Heart right ventricle (tissue), 16 donors: ENCODE measurements around the gene MMP11. TPM values are rescaled to one million over a fixed set of nuclear protein-coding genes. Genes with fewer than 3 reads are reported as not detected.

Source experiments
- ATAC-seq, 8 donors: fragments of 200-7000 bp; cut with Tn5 transposase; one replicate each; pipeline ENCODE4 v1.9.1; 2020; ENCODE audit warnings: mild to moderate bottlenecking in 8 of 8, moderate library complexity in 8 of 8, moderate number of reproducible peaks in 1 of 8
- DNase-seq, 2 donors: peaks; one replicate each; pipeline ENCODE4 v3.0.0-alpha.2; 2020
- H3K27ac ChIP-seq, 10 donors: fragments of 200-600 bp; sonication (generic) in 2 of 10; one replicate each; pipeline versions ENCODE4 v1.5.0 to v1.8.0; 2020 to 2022; ENCODE audit warnings: mild to moderate bottlenecking in 3 of 10
- H3K27me3 ChIP-seq, 7 donors: fragments of 200-600 bp; one replicate each; pipeline ENCODE4 v1.8.0; 2021 to 2022; ENCODE audit warnings: mild to moderate bottlenecking in 2 of 7
- H3K36me3 ChIP-seq, 9 donors: fragments of 200-600 bp; sonication (generic) in 1 of 9; one replicate each; pipeline versions ENCODE4 v1.5.0 to v1.8.0; 2020 to 2022; ENCODE audit warnings: mild to moderate bottlenecking in 2 of 9
- H3K4me1 ChIP-seq, 9 donors: fragments of 200-600 bp; sonication (generic) in 1 of 9; one replicate each; pipeline versions ENCODE4 v1.5.0 to v1.8.0; 2020 to 2022; ENCODE audit warnings: mild to moderate bottlenecking in 4 of 9
- H3K4me3 ChIP-seq, 10 donors: fragments of 200-600 bp; sonication (generic) in 2 of 10; one replicate each; pipeline versions ENCODE4 v1.5.0 to v1.8.0; 2020 to 2022; ENCODE audit warnings: mild to moderate bottlenecking in 7 of 10, moderate library complexity in 2 of 10
- H3K9me3 ChIP-seq, 11 donors: fragments of 200-600 bp in 10 of 11; sonication (generic) in 2 of 11; one replicate each; pipeline versions ENCODE4 v1.5.0 to v1.8.0; 2013 to 2022; ENCODE audit warnings: mild to moderate bottlenecking in 2 of 11, control low read depth in 1 of 11, moderate library complexity in 1 of 11
- WGBS, 2 donors: extraction: QIAGEN DNeasy Blood & Tissue Kit; methylation state at CpG; one replicate each; pipeline ENCODE4 v1.1.7; 2013; ENCODE audit warnings: inconsistent platforms in 1 of 2; 5-methylcytosine and 5-hydroxymethylcytosine counted together
- intact Hi-C, 10 donors: fragments of 100-400 bp; cut with DNase I; formaldehyde crosslinking; loops; one replicate each; pipeline versions ENCODE4 v1.11.1 to v1.14.2; 2022
- polyA plus RNA-seq, 2 donors: library from polyadenylated mRNA; stranded (reverse); fragments of 200-250 nt; gene quantifications; one replicate each; pipeline ENCODE4 v1.2.3, GENCODE V29; 2013
- total RNA-seq, 10 donors: library from RNA; stranded (reverse); fragmentation: NEBNext Ultra II Directional in 3 of 10; extraction: Animal tissue kit (Norgen Biotek cat#: 25700) in 3 of 10; gene quantifications; one replicate each; pipeline versions ENCODE4 v1.2.1 to v1.2.4, GENCODE V29; 2021 to 2023
- TF ChIP-seq, protein P1 (sequence below), 9 donors: fragments of 200-600 bp; sonication (generic) in 2 of 9; IDR thresholded peaks; one replicate each; pipeline versions ENCODE4 v1.5.0 to v1.8.0; 2021 to 2022; ENCODE audit warnings: antibody characterized with exemption in 9 of 9, mild to moderate bottlenecking in 5 of 9, moderate library complexity in 1 of 9
- donor health status: Arrhythmogenic right ventricular cardiomyopathy.
- donor health status: ischemic (EF 13 %, LVEDD 7.1; RV severe dilation, severe dysfunction).
- donor health status: healthy with polysubstance abuse.
- donor health status: DM: no; HTN: yes; CAD: no.
- donor health status: DM: no; HTN: no; CAD: no.
- donor health status: ischemic (EF 25% LVEDD 6.9; RV normal size, moderate dysfunction).
- donor health status: ischemic (EF 25% LVEDD 5.7; RV mildly dilated, moderate dysfunction).
- donor health status: healthy.
- donor health status: DM: yes; HTN: yes; CAD: no.
- donor health status: Ischemic cardiomyopathy.
- donor health status: ischemic (EF 35%, LVEDD 5.7; RV mildly dilated, moderate dysfunction).
- donor health status: nonischemic (EF 11% LVEDD 7.7; RV severe dilation, severe dysfunction).
- donor health status: DM: yes; HTN: yes; CAD: no.
- donor health status: PGD.
- donor health status: ischemic (EF 29% LVEDD 5.4; RV normal size, mild dysfunction).
- donor health status: nonischemic (EF 23%, LVEDD 6.1; RV moderate dilation, normal function).

Gene MMP11
- total and polyA plus RNA-seq, 12 donors, result 3.5 to 23.4 (median 7.9) TPM

GRCh38 chr22:23796461-23796860 lies 23.8 kb downstream of the MMP11 start:
- H3K27me3 ChIP-seq, result no peaks in the 10 kb centered on the region
- H3K4me1 ChIP-seq, result peaks cover 0 to 11% (median 5%) of the 10 kb centered on the region in 9 donors
- no peak for ATAC-seq
- intact Hi-C loops, result no loop called here
- H3K27ac ChIP-seq, result no peak overlapping the region
- H3K9me3 ChIP-seq, result no peaks in the 10 kb centered on the region
- 61% methylated on average over 5 of the region's 5 CpGs for WGBS, 2 donors
- no peak overlapping the region for H3K4me3 ChIP-seq
- TF ChIP-seq, protein P1, sequence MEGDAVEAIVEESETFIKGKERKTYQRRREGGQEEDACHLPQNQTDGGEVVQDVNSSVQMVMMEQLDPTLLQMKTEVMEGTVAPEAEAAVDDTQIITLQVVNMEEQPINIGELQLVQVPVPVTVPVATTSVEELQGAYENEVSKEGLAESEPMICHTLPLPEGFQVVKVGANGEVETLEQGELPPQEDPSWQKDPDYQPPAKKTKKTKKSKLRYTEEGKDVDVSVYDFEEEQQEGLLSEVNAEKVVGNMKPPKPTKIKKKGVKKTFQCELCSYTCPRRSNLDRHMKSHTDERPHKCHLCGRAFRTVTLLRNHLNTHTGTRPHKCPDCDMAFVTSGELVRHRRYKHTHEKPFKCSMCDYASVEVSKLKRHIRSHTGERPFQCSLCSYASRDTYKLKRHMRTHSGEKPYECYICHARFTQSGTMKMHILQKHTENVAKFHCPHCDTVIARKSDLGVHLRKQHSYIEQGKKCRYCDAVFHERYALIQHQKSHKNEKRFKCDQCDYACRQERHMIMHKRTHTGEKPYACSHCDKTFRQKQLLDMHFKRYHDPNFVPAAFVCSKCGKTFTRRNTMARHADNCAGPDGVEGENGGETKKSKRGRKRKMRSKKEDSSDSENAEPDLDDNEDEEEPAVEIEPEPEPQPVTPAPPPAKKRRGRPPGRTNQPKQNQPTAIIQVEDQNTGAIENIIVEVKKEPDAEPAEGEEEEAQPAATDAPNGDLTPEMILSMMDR (IDR thresholded peaks at IDR 0.05), result no peak
- H3K36me3 ChIP-seq, result peaks cover 0 to 96% (median 46%) of the 10 kb centered on the region in 9 donors
- no peak for DNase-seq

DNA sequence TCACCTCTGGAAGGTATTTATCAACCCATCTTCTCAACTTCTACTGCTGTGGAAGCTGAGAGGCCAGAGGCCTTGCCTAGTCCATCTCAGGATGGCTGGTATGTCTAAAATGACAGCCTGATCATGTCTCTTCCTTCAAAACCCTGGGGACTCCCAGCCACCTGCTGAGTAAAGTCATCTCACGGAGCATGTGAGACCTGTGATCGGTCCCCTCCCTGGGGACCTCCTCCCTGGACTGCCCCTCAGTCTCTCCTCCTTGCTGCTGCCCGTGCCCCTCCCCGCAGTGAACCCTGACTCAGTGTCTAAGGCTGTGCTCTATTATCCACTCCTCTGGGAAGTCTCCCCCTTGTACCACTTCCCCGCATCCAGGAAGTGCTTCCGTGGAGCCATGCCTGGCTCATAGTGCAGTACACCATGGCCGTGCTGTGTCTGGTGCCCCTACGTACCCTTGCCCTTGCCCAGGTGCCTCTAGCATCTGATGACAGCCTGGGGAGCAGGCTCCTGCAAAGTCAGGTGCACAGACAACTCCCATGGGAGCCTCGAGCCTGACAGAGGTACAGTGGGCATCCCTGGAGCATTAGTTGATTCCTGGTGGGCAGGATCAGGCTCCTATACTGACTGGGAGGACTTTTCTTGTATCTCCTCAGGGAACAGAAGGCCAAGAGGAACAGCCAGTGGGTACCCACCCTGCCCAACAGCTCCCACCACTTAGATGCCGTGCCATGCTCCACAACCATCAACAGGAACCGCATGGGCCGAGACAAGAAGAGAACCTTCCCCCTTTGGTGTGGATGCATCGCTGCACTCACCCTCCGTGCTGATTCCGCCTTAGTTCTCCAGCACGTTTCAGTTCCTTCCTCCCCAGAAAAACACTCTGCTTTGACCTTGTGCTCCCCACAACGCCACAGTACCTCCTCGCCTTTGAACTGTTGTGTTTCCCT lies 27.9 kb downstream of the MMP11 start:
- TF ChIP-seq, protein P1 (IDR thresholded peaks at IDR 0.05), result no peak
- Histone ChIP-seq H3K4me3 (no peak overlapping the region), H3K36me3 (peaks cover 0 to 97% (median 64%) of the 10 kb centered on the region in 9 donors), H3K27ac (no peak overlapping the region), H3K27me3 (no peaks in the 10 kb centered on the region), H3K9me3 (no peaks in the 10 kb centered on the region), H3K4me1 (no peaks in the 10 kb centered on the region)
- ATAC-seq (peak in 1 of 8 donors; percentile 12), DNase-seq (no peak)
- WGBS, 2 donors, result 89 to 91% methylated on average over 18 of the region's 18 CpGs
- intact Hi-C loops, result no loop called here

DNA sequence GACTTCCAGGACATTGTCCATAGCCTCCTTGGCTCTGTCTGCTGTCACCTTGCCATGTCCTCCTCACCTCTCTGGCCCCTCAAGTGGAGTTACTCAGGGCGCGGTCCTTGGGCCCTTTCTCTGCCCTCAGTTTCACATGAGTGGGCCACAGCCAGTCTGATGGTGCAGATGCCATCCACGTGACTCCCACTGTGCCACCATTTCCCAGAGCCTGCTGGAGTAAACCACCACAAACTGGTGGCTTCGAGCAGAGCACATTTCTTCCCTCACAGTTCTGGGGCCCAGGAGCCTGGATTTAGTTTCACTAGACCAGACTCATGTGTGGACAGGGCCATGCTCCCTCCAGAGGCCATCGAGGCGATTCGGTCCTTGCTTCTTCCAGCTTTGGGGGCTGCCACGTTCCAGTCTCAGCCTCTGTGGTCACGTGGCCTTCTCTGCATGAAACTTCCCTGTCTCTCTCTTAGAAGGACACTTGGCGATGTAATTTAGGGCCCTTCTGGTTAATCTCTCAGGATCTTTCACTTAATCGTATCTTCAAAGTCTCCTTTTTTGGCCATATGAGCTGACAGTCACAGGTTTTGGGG lies 28.7 kb downstream of the MMP11 start:
- H3K4me3 ChIP-seq, result no peak overlapping the region
- ATAC-seq (no peak), DNase-seq (no peak)
- WGBS, 2 donors, result 94% methylated on average over 11 of the region's 11 CpGs
- no peaks in the 10 kb centered on the region for H3K27me3 ChIP-seq
- TF ChIP-seq, protein P1 (IDR thresholded peaks at IDR 0.05), result no peak
- no peaks in the 10 kb centered on the region for H3K9me3 ChIP-seq
- H3K36me3 ChIP-seq, result peaks cover 0 to 97% (median 67%) of the 10 kb centered on the region in 9 donors
- intact Hi-C loops, result no loop called here
- no peaks in the 10 kb centered on the region for H3K4me1 ChIP-seq
- H3K27ac ChIP-seq, result no peak overlapping the region

GRCh38 chr22:23801886-23802377 lies 29.3 kb downstream of the MMP11 start:
- ATAC-seq (no peak), DNase-seq (no peak)
- H3K36me3 ChIP-seq, result peaks cover 0 to 98% (median 65%) of the 10 kb centered on the region in 9 donors
- WGBS, 2 donors, result 91 to 93% methylated on average over 8 of the region's 8 CpGs
- no peak overlapping the region for H3K4me3 ChIP-seq
- H3K4me1 ChIP-seq, result no peaks in the 10 kb centered on the region
- no peak overlapping the region for H3K27ac ChIP-seq
- TF ChIP-seq, protein P1 (IDR thresholded peaks at IDR 0.05), result no peak
- H3K27me3 ChIP-seq, result no peaks in the 10 kb centered on the region
- intact Hi-C loops, result no loop called here
- no peaks in the 10 kb centered on the region for H3K9me3 ChIP-seq
